PC-3 (cell line): Measurements from ENCODE around the gene RNLS.

Experiments
- EZH2 ChIP-seq: fragments of 300-600 bp; sonication (generic); IDR thresholded peaks from one replicate; pipeline ENCODE4 v1.6.1; 2017; ENCODE audit warnings: antibody characterized with exemption, mild to moderate bottlenecking, low read length; ENCODE audit not compliant: unreplicated experiment
- TF ChIP-seq, protein P1 (sequence below): fragments of 300-600 bp; sonication (generic); conservative IDR thresholded peaks from 2 replicates; pipeline ENCODE4 v1.5.1; 2017; ENCODE audit warnings: antibody characterized with exemption, low read depth, mild to moderate bottlenecking, low read length

DNA sequence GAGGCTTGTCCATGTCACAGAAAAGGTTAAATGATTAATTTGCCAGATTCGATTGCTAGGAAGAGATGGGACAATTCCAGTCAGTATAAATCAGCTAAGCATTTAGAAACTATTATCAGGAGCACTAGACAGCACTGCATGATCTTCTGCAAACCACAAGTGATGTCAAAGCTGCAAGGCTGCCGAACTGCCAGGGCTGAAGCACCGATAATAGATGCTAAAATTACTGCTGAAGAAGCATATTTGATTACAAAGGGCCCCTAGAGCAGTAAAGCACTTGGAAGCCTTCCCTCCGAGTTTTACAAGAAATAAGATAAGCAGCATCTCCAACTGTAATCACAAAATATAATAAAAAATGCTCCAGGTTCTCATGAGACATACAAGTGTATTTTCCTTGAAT lies 40.6 kb downstream of the RNLS start:
- no peak for TF ChIP-seq EZH2
- TF ChIP-seq, protein P1, sequence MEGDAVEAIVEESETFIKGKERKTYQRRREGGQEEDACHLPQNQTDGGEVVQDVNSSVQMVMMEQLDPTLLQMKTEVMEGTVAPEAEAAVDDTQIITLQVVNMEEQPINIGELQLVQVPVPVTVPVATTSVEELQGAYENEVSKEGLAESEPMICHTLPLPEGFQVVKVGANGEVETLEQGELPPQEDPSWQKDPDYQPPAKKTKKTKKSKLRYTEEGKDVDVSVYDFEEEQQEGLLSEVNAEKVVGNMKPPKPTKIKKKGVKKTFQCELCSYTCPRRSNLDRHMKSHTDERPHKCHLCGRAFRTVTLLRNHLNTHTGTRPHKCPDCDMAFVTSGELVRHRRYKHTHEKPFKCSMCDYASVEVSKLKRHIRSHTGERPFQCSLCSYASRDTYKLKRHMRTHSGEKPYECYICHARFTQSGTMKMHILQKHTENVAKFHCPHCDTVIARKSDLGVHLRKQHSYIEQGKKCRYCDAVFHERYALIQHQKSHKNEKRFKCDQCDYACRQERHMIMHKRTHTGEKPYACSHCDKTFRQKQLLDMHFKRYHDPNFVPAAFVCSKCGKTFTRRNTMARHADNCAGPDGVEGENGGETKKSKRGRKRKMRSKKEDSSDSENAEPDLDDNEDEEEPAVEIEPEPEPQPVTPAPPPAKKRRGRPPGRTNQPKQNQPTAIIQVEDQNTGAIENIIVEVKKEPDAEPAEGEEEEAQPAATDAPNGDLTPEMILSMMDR, result no peak
